Nucleus accumbens (tissue), 56 donors: ENCODE results near the gene ATP6V1B1.

Experiments
- DNase-seq, 56 donors: peaks; one replicate each; lab custom pipeline; 2025; lab: John Stamatoyannopoulos, UW

Gene ATP6V1B1

DNA sequence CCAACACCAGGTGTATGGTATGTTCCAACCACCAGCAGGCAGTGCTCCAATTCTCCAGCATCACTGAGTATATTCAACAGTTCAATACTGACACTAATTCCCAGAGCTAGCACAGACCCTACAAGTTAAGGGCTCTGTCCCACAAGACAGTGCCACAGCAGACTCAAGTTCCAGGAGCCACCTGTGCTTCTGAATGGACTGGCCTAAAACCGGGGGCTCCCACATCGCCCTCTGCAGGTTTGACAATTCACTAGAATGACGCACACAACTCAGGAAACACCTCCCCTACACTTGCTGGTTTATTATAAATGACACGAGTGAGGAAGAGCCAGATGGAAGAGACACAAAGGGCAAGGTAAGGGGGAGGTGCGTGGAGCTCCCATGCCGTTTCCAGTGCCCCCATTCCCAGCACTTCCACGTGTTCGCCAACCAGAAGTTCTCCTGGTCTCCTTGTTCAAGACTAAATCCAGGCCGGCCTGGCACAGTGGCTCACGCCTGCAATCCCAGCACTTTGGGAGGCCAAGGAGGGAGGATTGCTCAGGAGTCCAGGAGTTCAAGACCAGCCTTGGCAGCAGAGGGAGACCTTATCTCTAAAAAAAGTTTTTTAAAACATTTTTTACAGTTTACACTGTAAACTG is 12.2 kb upstream of the ATP6V1B1 start:
- DNase-seq, result no peak

DNA sequence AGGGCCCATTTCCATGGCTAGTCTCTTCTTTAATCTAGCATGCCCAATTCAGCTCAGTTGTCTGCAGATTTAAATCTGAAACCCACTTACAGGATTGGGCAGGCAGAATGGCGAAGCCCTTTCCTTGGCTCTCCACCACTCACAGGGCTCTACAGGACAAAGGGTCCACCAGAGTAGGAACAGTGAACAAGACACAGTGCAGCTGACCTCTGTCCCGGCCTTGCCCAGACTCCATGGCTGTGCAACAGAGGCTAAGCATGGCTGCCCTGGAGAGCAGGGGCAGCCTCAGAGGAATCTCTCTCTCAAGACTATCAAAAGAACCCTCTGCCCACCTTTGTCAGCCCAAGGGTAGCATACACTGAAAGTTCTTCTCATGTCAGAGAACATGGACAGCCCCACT is 9.7 kb upstream of the ATP6V1B1 start:
- no peak for DNase-seq

DNA sequence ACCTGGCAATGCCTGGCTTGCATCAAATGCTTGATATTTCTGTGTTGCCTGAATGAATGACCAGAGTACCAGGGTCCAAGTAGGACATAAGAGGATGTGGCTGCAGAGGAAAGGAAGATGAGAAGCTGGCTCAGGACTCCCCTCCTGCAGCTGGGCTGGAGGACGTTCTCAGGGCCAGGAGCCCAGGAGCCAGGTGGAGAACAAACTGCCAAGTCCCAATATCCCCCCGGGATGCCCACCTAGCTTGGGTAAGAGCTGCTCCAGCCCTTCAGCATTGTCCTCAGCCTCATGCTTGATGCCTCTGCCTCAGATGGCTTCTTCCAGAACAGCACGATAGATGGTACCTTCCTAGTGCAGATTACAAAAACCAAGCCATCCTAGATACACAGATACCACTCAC is 8.6 kb upstream of the ATP6V1B1 start:
- no peak for DNase-seq

- DNase-seq, result no peak
Measured at GRCh38 chr2:70927641-70928040, 8.1 kb upstream of the ATP6V1B1 start.

- DNase-seq, result no peak
Measured at GRCh38 chr2:70928366-70928765, 7.3 kb upstream of the ATP6V1B1 start.

- no peak for DNase-seq
Measured at GRCh38 chr2:70930371-70931329, 5.0 kb upstream of the ATP6V1B1 start.

DNA sequence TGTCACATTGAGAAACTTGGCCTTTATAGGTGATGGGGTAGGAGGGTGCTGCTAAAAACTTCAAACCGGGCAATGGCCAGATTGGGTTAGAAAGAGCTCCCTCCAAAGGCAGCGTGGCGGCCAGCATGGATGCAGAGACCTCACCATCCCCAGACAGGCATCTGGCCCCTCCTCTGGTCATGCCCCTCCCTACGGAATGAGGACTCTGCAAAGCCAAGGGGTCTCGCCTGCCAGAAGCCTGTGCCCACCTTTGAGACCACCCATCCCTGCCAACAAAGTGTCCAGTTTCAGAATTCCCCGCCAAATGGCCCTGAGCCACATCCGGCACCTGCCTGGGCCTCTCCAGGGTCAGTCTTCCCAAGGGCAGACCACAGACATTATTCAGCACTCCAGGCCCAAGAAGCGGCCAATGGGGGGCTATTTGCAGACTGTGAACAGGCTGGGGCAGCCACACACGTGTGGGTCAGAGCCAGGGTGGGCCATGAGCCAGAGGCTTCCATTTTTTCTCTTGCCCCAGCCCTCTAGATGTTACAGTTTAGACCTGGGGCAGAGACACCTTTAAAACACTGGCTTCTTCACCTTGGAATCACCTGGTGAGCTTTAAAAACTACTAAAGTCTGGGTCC is 4.2 kb upstream of the ATP6V1B1 start:
- DNase-seq, result no peak

DNA sequence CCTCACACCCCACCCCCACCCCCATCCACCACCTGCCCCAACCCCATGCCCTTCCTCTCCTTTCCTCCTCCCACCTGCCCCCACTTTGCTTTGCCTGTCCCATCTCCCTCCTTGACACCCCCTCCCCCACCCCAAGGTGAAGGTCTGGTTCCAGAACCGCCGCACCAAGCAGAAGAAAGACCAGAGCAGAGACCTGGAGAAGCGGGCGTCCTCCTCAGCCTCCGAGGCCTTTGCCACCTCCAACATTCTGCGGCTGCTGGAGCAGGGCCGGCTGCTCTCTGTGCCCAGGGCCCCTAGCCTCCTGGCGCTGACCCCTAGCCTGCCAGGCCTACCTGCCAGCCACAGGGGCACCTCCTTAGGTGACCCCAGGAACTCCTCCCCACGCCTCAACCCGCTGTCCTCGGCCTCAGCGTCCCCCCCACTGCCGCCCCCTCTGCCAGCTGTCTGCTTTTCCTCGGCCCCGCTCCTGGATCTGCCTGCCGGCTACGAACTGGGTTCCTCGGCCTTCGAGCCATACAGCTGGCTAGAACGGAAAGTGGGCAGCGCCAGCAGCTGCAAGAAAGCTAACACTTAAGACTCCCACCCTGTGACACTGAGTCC is 3.0 kb upstream of the ATP6V1B1 start:
- DNase-seq, result no peak

GRCh38 chr2:70934981-70935380 is 719 bp upstream of the ATP6V1B1 start:
- DNase-seq, result no peak

GRCh38 chr2:70936165-70936978 is 672 bp downstream of the ATP6V1B1 start:
- no peak for DNase-seq

DNA sequence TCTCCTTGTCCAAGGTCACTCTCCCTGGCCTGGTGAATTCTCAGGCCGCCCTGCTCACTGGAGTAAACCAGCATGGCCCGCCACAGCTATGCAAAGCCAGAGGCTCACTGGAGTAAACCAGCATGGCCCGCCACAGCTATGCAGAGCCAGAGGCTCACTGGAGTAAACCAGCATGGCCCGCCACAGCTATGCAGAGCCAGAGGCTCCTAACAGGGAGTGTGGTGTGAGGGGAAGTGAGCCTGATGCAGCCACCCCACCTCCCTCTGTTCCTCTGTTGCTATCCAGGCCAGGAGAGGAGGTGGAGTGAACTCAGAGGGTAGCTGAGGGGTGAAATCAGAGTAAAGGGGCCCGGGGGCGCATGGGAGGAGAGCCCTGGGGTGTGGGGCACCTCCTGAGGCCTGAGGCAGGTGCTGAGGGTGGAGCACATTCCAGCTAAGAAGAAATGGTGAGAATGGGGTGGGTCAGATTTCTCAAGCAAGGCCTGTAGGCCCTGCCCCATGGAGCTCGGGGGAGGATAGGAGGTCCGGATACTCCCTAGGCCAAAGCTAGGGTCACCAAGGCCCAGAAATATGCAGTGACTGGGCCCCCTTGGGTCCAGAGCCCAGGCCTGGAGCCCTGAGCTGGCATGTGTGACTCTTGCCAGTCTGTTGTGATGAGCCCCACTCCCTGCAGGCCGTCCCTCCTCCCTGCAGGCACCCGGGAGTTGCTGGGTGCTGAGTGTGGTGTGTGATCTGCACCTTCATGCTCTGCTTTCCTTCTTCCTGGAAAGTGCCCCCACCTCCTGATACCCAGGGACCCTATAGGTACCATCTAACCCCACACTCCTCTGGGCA is 1.5 kb downstream of the ATP6V1B1 start:
- DNase-seq, result no peak

DNA sequence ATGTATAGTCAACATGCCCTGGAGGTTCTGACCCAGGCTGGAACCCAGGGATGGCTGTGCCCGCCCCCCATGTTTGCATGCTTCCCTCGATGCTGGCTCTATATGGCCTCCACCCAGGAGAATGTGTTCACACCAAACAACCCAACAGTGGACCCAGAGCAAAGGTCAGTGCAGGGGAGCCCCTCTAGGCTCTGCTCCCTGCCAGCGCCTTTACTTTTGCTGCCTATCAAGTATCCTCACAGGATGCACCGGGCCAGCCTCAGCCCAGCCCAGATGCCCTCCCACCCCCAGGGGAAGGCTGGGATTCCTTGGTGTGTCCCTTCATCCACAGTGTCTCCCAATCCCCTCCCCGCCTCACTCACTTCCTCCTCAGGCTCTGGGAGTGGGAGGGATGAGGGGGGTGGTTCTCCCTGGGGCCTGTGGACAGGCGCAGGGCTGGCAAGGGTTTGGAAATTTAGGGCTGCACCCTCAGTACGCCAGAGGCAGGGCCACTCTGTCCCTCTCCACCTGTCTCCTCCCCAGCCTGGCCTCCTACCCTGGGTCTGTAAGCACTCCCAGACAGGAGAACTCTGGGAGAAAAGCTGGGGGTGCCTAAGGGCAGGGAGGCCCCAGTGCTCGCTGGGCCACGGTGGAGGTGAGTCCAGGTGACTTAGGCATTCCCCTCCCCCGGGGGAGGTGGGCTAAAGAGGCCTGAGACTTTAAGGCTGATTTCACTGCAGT is 2.3 kb downstream of the ATP6V1B1 start:
- DNase-seq, result no peak

GRCh38 chr2:70938586-70938950 is 2.9 kb downstream of the ATP6V1B1 start:
- DNase-seq, result no peak

DNA sequence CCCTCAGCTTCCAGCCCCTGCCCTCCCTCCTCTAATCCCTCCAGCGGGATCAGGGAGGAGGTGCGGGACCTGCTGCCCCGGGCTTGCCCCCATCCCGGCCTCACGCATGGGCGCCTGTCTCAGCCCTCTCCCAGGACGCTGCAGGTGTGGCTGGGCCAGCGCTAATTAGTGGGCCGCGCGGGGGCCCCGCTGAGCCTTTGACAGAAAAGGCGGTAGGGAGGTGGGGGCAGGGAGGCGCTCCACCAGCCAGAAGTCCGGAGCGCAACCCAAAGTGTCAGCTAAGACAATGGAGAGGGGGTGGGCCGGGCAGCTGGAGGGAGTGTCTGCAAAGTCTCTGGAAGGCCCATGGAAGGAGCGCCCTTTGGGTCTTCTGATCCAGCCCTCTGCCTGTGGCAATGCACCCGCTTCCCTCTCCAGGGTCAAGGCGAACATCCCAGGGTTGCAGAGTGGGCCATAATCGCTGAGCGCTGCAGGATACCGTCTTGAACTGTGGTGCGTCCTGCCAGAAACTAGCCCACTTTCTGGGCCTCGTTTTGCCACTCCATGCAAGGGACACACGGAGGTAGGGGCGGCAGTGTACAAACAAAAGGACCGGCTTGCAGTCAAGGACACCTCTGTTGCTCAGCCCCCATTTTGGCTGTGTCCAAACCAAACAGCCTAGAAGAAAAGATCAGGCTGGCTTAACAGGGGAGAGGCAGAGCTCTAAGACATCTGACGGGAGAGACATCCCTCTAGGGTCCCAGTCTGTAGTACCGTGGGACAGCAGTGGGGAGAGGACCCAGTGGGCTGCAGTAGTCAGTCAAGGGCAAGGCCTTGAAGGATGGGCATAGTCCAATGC is 3.5 kb downstream of the ATP6V1B1 start:
- DNase-seq, result no peak

DNA sequence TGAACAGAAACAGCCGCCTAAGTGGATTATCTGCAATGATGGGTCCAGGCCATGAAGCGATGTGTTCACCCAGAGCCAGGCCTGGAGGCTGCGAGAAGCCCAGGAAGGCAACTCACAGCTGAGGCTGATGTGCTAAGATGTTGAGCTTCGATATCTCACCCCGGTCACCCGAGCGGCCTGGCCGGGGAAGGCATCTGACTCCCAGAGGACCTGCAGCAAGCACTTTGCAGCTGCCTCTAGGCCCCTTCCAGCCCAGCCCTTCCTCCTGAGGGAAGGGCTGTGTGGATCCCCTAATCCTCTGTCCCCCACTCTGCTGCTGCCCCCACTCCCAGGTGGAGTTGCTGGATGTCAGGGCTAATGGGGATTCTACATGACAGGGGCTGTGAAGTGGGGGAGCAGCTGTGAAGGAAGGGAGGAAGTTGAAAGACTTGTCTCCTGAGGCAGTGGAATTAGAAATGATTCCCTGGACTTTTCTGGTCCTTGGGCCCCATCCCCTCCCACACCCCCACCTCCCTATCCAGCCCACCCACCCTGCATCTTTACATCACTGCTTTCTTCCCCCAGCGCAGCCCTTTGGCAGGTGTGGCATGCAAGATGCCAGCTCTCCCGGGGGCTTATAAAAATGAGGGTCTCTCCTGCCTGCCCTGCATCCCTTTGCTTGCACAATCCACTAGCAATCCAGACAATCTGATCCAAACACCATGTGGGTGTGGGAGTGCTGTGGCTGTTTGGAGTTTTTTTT is 4.3 kb downstream of the ATP6V1B1 start:
- no peak for DNase-seq

DNA sequence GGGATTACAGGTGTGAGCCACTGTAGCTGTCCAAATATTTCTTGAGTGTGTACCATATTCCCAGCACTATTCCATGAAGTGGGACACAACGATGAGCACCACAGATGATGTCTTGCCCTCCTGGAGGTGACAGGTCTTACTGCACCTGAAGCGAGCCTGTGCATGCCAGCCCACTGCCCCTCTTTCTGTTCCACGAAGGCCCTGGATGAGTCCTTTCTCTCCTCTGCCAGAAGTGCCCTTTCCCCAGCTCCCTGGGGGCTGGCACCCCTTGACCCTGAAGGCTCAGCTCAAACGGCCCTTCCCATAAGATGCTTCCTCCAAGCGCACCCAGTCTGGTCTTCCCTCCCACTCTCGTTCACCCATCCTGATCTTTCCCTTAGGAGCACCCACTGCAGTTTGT is 5.5 kb downstream of the ATP6V1B1 start:
- DNase-seq, result no peak

- DNase-seq, result no peak
Measured at GRCh38 chr2:70941701-70942100, 6.0 kb downstream of the ATP6V1B1 start.
